ENCODE measurements around the gene MKRN2. TPM values are rescaled to one million over a fixed set of nuclear protein-coding genes. Genes with fewer than 3 reads are reported as not detected.

Gene MKRN2
- total RNA-seq, 1 donor from 2014 or later: 25.8 TPM

- no peak for DNase-seq
- Mint-ChIP-seq H3K27ac (ENCODE audit: unreplicated experiment) (peak overlapping the region; percentile 67), H3K9me3 (ENCODE audit: unreplicated experiment) (peaks cover 16% of the 10 kb centered on the region), H3K4me3 (ENCODE audit: unreplicated experiment) (no peak overlapping the region), H3K4me1 (ENCODE audit: low read depth, unreplicated experiment) (peaks cover 6% of the 10 kb centered on the region), H3K27me3 (ENCODE audit: unreplicated experiment) (peaks cover 3% of the 10 kb centered on the region), H3K36me3 (ENCODE audit: unreplicated experiment) (peaks cover 17% of the 10 kb centered on the region)
- TF ChIP-seq CTCF (IDR thresholded peaks at IDR 0.05; ENCODE audit: partially characterized antibody, unreplicated experiment): no peak
Observed at GRCh38 chr3:12593473-12593872, 36.6 kb downstream of the MKRN2 start.

- Mint-ChIP-seq H3K4me3 (ENCODE audit: unreplicated experiment) (no peak overlapping the region), H3K27ac (ENCODE audit: unreplicated experiment) (no peak overlapping the region), H3K36me3 (ENCODE audit: unreplicated experiment) (peaks cover 12% of the 10 kb centered on the region), H3K27me3 (ENCODE audit: unreplicated experiment) (no peaks in the 10 kb centered on the region), H3K4me1 (ENCODE audit: low read depth, unreplicated experiment) (peaks cover 4% of the 10 kb centered on the region), H3K9me3 (ENCODE audit: unreplicated experiment) (peaks cover 4% of the 10 kb centered on the region)
- no peak for TF ChIP-seq CTCF (IDR thresholded peaks at IDR 0.05; ENCODE audit: partially characterized antibody, unreplicated experiment)
- DNase-seq: no peak
Observed at GRCh38 chr3:12598890-12599289, 42.0 kb downstream of the MKRN2 start.

GRCh38 chr3:12601072-12601471 lies 44.2 kb downstream of the MKRN2 start:
- TF ChIP-seq CTCF (IDR thresholded peaks at IDR 0.05; ENCODE audit: partially characterized antibody, unreplicated experiment): no peak
- Mint-ChIP-seq H3K36me3 (ENCODE audit: unreplicated experiment) (no peaks in the 10 kb centered on the region), H3K4me3 (ENCODE audit: unreplicated experiment) (no peak overlapping the region), H3K27ac (ENCODE audit: unreplicated experiment) (no peak overlapping the region), H3K27me3 (ENCODE audit: unreplicated experiment) (no peaks in the 10 kb centered on the region), H3K9me3 (ENCODE audit: unreplicated experiment) (no peaks in the 10 kb centered on the region), H3K4me1 (ENCODE audit: low read depth, unreplicated experiment) (no peaks in the 10 kb centered on the region)
- DNase-seq: no peak

GRCh38 chr3:12603969-12604368 lies 47.1 kb downstream of the MKRN2 start:
- TF ChIP-seq CTCF (IDR thresholded peaks at IDR 0.05; ENCODE audit: partially characterized antibody, unreplicated experiment): no peak
- no peak overlapping the region for H3K4me3 Mint-ChIP-seq (ENCODE audit: unreplicated experiment)
- H3K27ac Mint-ChIP-seq (ENCODE audit: unreplicated experiment): no peak overlapping the region
- no peaks in the 10 kb centered on the region for H3K4me1 Mint-ChIP-seq (ENCODE audit: low read depth, unreplicated experiment)
- H3K27me3 Mint-ChIP-seq (ENCODE audit: unreplicated experiment): peaks cover 1% of the 10 kb centered on the region
- no peaks in the 10 kb centered on the region for H3K9me3 Mint-ChIP-seq (ENCODE audit: unreplicated experiment)
- no peak for DNase-seq
- H3K36me3 Mint-ChIP-seq (ENCODE audit: unreplicated experiment): no peaks in the 10 kb centered on the region

GRCh38 chr3:12608376-12608775 lies 51.5 kb downstream of the MKRN2 start:
- Mint-ChIP-seq H3K4me3 (ENCODE audit: unreplicated experiment) (no peak overlapping the region), H3K4me1 (ENCODE audit: low read depth, unreplicated experiment) (peaks cover under 1% of the 10 kb centered on the region), H3K9me3 (ENCODE audit: unreplicated experiment) (no peaks in the 10 kb centered on the region), H3K27ac (ENCODE audit: unreplicated experiment) (no peak overlapping the region), H3K27me3 (ENCODE audit: unreplicated experiment) (peaks cover 2% of the 10 kb centered on the region), H3K36me3 (ENCODE audit: unreplicated experiment) (no peaks in the 10 kb centered on the region)
- no peak for DNase-seq
- no peak for TF ChIP-seq CTCF (IDR thresholded peaks at IDR 0.05; ENCODE audit: partially characterized antibody, unreplicated experiment)
